Adrenal gland (tissue), 5 donors: ENCODE results near the gene ASB2.

ENCODE experiments used
- CTCF ChIP-seq, 6 experiments: fragments of 450-650 bp in 4 of 6; fragments of 200-600 bp in 2 of 6; sonication (generic) in 1 of 6; IDR thresholded peaks; 1 replicate in 5 of 6; 2 replicates in 1 of 6; pipeline versions ENCODE4 v1.5.1 to v1.8.0; 2016 to 2021; ENCODE audit warnings: antibody characterized with exemption in 6 of 6, mild to moderate bottlenecking in 2 of 6, moderate library complexity in 1 of 6
- POLR2A ChIP-seq, 2 donors: fragments of 450-650 bp; IDR thresholded peaks; one replicate each; pipeline ENCODE4 v1.6.1; 2017; ENCODE audit warnings: antibody characterized with exemption in 2 of 2, mild to moderate bottlenecking in 2 of 2, moderate library complexity in 1 of 2
- donor health status: DM: no; HTN: no; CAD: no.

GRCh38 chr14:93946104-93946503 is 30.3 kb downstream of the ASB2 start:
- no peak for TF ChIP-seq CTCF (IDR thresholded peaks at IDR 0.05)
- no peak for TF ChIP-seq POLR2A (IDR thresholded peaks at IDR 0.05)
